HG03460 (cell line): Measurements from ENCODE around the gene HNRNPU.
"Not testable (repeated sequence)": the region's sequence is repeated elsewhere in the genome, so short reads cannot be mapped to it uniquely, and the experiment has no call there.

Source experiments
- ATAC-seq: cut with Tn5 transposase; IDR thresholded peaks from one replicate; pipeline ENCODE4 v1.9.1; 2021; ENCODE audit not compliant: unreplicated experiment

HNRNPU gene

GRCh38 chr1:244843148-244843978 is 21.0 kb downstream of the HNRNPU start:
- no peak for ATAC-seq

GRCh38 chr1:244841273-244841927 is 22.9 kb downstream of the HNRNPU start:
- no peak for ATAC-seq

DNA sequence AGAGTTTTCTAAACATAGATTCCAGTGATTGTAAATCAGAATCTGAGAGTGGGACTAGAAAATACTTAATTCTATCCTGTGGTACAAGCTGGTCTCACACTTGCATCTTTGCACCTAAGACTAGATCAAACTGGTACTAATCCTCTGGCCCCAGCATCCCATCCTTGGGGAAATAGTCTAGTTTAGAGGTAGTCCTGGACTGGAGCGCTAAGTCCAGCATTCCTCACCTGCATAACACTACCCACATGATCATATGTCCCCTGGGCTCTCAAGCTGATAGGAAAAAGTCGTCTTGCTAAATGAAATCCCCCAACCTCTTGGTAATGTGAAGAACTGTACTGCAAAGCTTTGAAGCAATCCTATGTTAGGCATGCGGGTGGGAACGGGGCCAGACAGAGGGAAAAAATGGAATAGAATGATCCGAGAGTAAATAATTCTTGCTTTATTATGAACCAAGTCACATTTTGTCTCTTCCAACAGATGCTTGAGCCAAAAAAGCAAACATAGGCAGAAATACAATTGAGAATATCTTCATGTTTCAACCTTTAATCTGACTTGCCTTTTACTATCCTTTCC is 24.0 kb downstream of the HNRNPU start:
- ATAC-seq = no peak

DNA sequence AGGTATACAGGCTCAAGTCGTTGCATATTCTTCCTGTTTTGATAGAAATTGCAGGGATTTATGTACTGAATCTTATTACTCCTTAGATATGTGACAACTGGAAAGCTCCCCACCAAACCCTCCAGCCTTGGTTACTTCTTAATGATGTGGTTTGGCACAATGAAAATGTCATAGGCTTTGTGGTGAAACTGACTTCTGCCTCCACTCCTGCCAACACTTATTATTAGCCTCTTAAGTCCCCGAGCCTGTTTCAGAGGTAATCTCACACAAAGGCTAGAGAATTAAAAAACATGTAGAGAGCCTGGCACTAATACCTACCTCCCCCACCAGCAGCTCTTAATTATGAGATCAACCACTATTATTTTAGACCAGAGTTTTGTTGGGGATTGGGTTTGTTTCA is 24.7 kb downstream of the HNRNPU start:
- no peak for ATAC-seq

GRCh38 chr1:244837597-244838258 is 26.6 kb downstream of the HNRNPU start:
- ATAC-seq = no peak

DNA sequence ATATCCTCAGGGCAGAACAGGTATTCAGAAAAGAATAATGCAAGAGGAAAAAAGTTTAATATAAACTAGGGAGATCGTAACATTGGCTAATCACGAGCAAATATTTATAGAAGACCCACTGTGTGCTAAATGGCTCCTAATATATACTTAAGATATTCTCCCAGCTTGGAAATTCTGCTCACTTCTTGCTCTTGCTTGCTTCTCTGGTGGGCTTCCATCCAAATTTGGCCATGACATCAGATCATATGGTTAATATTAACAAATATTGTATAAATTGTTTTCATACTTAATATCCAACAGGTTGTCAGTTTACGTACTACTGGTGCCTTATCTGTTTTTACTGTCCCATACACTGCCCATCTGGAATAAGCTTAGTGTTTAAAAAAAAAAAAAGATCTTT is 27.8 kb downstream of the HNRNPU start:
- ATAC-seq = no peak

- ATAC-seq = no peak
These were observed 28.2 kb downstream of the HNRNPU start for GRCh38 chr1:244836135-244836521.

DNA sequence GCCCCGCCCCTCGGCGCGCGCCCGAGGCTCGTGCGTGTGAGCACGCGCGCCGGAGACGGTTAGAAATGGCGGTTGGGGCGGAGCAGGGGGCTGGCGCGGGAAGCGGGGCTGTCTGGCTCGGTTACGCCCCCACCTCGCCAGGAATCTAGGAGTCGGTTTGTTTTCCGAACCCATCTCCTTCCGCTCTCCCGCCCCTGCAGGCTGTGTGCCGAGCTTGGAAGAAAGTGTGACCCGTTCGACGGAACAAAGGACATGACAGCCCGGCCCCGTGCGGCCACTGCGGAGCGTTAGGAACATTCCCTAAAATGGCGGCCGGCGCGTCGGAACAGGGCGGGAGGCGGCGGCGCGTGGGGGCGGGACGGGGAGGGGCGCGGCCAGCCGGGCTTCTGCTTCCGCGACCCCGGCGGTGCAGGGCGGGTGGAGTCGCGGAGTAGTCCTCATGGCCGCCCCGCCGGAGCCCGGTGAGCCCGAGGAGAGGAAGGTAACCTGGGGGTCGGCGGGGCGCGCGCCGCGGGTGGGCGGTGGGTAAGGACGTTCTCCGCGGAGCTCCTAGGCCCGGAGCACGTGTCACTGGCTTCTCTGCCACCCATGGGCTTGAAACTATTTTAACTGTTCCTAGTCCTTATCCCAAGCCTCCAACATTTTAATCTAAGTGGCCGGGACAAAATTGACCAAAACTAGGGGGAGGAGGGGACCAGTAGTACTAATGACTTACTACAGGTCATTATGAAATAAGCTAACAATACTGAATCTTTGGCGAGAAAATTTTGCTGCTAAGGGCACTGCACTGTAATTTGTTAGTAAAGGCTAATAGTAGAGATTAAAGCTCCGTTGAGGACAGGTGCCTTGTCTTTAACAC is 28.8 kb downstream of the HNRNPU start, which contains the start of gene COX20:
TSS of gene COX20 (plus strand) at position 383 of the 859 bp plus-strand sequence. CDS start at position 440, 57 bp downstream.
- ATAC-seq = peak; percentile 51

GRCh38 chr1:244834543-244835275 is 29.6 kb downstream of the HNRNPU start:
- ATAC-seq = peak; percentile 63

- peak; percentile 10 for ATAC-seq
These were observed 30.4 kb downstream of the HNRNPU start for GRCh38 chr1:244833734-244834542.

DNA sequence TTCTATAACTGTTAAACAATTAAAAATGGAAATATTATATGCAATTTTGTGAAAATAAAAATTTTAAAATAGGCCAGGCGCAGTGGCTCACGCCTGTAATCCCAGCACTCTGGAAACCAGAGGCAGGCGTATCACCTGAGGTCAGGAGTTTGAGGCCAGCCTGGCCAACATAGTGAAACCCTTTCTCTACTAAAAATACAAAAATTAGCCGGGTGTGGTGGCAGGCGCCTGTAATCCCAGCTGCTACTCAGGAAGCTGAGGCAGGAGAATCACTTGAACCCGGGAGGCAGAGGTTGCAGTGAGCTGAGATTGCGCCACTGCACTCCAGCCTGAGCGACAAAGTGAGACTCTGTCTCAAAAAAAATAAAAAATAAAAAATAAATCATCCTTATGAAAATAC is 31.1 kb downstream of the HNRNPU start:
- not testable (repeated sequence) for ATAC-seq

DNA sequence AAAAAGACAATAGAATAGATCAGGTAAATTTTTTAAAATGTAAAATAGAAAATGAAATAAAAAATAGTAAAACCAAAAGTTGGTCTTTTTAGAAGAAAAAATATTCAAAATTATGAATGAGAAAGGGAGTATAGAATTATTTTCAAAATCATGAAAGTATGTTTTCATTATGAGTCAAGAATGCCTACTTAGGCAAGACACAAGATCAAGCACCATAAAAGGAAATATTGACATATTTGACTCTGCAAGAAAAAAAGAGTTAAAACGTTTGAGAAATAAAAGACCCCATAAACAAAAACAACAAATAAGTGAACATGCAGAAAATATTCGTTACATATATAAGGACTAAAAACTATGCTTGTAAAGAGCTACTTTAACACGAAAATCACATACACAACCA is 33.7 kb downstream of the HNRNPU start:
- ATAC-seq = no peak

DNA sequence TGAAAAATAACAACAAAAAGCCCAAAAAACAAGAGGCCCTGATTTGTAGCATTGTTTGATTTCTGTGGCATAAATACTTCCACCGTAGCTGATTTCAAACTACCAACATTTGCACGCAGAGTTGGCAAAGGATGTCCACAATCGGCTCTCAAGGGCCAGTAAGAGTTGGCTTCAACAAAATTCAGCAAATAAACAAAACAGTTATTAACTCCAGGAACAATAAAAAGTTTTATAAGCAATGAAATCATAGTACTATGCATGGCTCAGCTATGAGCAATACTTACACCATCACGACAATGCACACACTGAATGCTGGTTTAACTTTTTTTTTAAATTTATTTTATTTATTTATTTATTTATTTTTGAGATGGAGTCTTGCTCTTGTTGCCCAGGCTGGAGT is 37.6 kb downstream of the HNRNPU start:
- no peak for ATAC-seq

DNA sequence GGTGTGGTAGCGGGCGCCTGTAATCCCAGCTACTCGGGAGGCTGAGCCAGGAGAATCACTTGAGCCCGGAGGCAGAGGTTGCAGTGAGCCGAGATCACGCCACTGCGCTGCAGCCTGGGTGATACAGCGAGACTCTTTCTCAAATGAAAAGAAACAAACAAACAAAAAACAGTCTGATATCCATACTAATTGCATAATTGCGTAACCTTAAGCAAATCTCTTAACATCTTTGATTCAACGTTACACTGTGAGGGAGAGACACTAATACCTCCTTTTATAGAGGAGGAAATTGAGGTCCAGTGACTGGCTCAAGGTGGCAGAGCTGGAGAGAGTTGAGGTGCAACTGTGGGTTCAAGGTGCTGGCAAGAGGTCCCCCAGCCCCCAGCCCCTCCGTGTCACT is 41.5 kb downstream of the HNRNPU start:
- ATAC-seq = no peak

DNA sequence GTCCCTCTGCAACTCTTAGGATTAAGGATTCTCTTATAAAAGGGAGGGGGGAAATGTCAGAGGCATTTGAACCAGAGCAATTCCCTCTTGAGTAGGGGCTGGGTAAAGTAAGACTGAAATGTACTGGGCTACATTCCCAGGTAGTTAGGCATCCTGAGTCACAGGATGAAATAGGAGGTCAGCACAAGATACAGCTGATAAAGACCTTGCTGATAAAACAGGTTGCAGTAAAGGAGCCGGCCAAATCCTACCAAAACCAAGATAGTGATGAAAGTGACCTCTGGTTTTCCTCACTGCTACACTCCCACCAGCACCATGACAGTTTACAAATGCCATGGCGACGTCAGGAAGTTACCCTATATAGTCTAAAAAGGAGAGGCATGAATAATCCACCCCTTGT is 43.2 kb downstream of the HNRNPU start:
- ATAC-seq = no peak

DNA sequence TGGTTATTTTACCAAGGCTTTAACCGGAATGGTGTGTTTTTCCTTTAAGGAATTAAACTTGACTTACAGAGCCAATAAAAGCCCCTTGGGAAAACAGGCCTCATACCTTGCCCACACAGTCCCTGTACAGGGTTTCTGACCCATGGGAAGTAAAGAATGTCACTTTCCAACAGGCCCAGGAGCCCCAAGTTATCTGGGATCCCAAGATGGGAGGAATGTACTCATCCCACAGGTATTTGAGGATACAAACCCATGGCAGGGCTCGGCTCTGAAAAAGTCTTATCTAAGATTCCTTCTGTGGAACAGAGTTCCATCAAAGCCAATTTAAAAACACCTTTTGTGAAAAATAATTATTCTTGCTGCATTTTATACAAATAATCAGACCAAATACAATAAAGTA is 44.2 kb downstream of the HNRNPU start:
- no peak for ATAC-seq

GRCh38 chr1:244817415-244817894 is 46.9 kb downstream of the HNRNPU start:
- ATAC-seq = no peak

DNA sequence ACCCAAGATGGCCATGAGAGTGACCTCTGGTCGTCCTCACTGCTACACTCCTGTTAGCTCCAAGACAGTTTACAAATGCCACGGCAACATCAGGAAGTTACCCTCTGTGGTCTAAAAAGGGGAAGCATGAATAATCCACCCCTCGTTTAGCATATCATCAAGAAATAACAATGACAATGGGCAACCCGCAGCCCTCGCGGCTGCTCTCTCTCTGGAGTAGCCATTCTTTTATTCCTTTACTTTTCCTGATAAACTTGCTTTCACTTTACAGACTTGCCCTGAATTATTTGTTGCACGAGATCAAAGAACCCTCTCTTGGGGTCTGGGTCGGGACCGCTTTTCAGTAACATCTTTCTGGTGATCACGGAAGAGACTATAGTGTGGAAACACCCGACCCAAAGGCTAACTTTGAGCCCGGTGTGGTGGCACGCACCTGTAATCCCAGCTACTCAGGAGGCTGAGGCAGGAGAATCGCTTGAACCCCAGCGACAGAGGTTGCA is 48.7 kb downstream of the HNRNPU start:
- no peak for ATAC-seq

- no peak for ATAC-seq
These were observed 51.0 kb downstream of the HNRNPU start for GRCh38 chr1:244813327-244813726.
